HG03060 (cell line): ENCODE measurements around the gene ACTG1.

Source experiments
- ATAC-seq: cut with Tn5 transposase; IDR thresholded peaks from one replicate; pipeline ENCODE4 v1.9.1; 2021; ENCODE audit warnings: low read depth, moderate number of reproducible peaks; ENCODE audit not compliant: unreplicated experiment

The ACTG1 gene

GRCh38 chr17:81468111-81468769 lies 44.4 kb downstream of the ACTG1 start:
- no peak for ATAC-seq

- ATAC-seq, result no peak
Measured at GRCh38 chr17:81466564-81467472, 45.8 kb downstream of the ACTG1 start.

GRCh38 chr17:81465910-81466309 lies 46.7 kb downstream of the ACTG1 start:
- no peak for ATAC-seq

- ATAC-seq, result no peak
Measured at GRCh38 chr17:81464586-81464985, 48.0 kb downstream of the ACTG1 start.

GRCh38 chr17:81463506-81463905 lies 49.1 kb downstream of the ACTG1 start:
- no peak for ATAC-seq

GRCh38 chr17:81462506-81463125 lies 50.0 kb downstream of the ACTG1 start:
- no peak for ATAC-seq

GRCh38 chr17:81461607-81462500 lies 50.7 kb downstream of the ACTG1 start:
- no peak for ATAC-seq

GRCh38 chr17:81460856-81461460 lies 51.6 kb downstream of the ACTG1 start:
- ATAC-seq, result no peak
